ENCODE results near the gene CTBP2. TPM values are rescaled to one million over a fixed set of nuclear protein-coding genes. Genes with fewer than 3 reads are reported as not detected.

CTBP2 gene
- total RNA-seq, result 62.6 to 90.6 TPM (median 86.4 TPM) in 3 replicates
- long read RNA-seq, full-length matches to known transcripts, result 69 of 171 reads
- long read RNA-seq, partial matches to known transcripts, result 8 of 171 reads
- long read RNA-seq, other reads (novel, unspliced or antisense), result 94 of 171 reads

- Mint-ChIP-seq H3K4me1 (ENCODE audit: low read depth) (peaks cover 33% of the 10 kb centered on the region), H3K27ac (ENCODE audit: unreplicated experiment) (peak within 1 kb of the TSS; percentile 82), H3K36me3 (ENCODE audit: low read depth) (no peaks in the 10 kb centered on the region), H3K4me3 (ENCODE audit: unreplicated experiment) (peak within 1 kb of the TSS; percentile 75), H3K27me3 (ENCODE audit: low read depth) (no peaks in the 10 kb centered on the region), H3K9me3 (ENCODE audit: low read depth) (no peaks in the 10 kb centered on the region)
- DNase-seq (ENCODE audit: low spot score), result no peak
- TF ChIP-seq, protein P1, sequence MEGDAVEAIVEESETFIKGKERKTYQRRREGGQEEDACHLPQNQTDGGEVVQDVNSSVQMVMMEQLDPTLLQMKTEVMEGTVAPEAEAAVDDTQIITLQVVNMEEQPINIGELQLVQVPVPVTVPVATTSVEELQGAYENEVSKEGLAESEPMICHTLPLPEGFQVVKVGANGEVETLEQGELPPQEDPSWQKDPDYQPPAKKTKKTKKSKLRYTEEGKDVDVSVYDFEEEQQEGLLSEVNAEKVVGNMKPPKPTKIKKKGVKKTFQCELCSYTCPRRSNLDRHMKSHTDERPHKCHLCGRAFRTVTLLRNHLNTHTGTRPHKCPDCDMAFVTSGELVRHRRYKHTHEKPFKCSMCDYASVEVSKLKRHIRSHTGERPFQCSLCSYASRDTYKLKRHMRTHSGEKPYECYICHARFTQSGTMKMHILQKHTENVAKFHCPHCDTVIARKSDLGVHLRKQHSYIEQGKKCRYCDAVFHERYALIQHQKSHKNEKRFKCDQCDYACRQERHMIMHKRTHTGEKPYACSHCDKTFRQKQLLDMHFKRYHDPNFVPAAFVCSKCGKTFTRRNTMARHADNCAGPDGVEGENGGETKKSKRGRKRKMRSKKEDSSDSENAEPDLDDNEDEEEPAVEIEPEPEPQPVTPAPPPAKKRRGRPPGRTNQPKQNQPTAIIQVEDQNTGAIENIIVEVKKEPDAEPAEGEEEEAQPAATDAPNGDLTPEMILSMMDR (IDR thresholded peaks at IDR 0.05), result no peak
Measured at GRCh38 chr10:125159932-125160855, at the start of gene CTBP2. Gene CTBP2, minus strand, starts transcription at chr10:125160563.

- H3K4me1 Mint-ChIP-seq (ENCODE audit: low read depth), result peaks cover 34% of the 10 kb centered on the region
- H3K27ac Mint-ChIP-seq (ENCODE audit: unreplicated experiment), result peak overlapping the region; percentile 92
- no peaks in the 10 kb centered on the region for H3K9me3 Mint-ChIP-seq (ENCODE audit: low read depth)
- H3K27me3 Mint-ChIP-seq (ENCODE audit: low read depth), result peaks cover 3% of the 10 kb centered on the region
- TF ChIP-seq, protein P1 (IDR thresholded peaks at IDR 0.05), result no peak
- no peak for DNase-seq (ENCODE audit: low spot score)
- peak overlapping the region; percentile 49 for H3K4me3 Mint-ChIP-seq (ENCODE audit: unreplicated experiment)
- H3K36me3 Mint-ChIP-seq (ENCODE audit: low read depth), result peaks cover 2% of the 10 kb centered on the region
Measured at GRCh38 chr10:125209591-125210355, 49.4 kb upstream of the CTBP2 start.

DNA sequence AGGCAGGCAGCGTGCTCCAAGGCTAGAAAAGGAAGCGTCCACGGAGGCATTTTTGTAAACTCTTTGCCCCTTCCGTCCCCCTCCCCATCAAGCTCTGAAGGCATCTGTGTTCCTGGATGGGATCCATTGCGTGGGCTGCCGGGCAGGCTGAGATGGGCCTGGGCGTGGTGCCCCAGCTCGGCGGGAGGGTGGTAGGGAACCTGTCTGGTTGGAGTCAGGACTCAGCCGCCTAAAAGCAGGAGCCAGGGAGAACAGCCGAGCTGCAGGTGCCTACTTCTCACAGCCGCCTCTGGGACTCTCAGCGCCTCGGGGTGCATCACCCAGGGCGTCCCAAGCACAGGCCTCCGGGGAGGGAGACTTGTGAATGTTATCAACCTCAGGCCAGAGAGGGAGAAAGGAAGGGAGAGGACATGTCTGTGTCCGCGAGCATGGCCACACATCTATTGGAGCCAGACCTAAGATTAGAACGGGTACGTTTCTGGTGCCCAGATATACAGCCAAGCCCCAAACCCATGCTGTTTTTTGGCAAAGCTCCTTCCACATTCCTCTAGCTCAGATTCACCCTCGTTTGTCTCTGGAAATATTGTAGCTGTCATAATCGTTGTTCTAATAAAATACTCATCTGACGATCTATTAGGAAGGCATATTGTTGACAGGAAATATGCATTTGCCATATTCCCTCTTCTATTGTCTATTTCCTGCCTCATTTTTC is 48.6 kb upstream of the CTBP2 start:
- no peak for DNase-seq (ENCODE audit: low spot score)
- Mint-ChIP-seq H3K9me3 (ENCODE audit: low read depth) (no peaks in the 10 kb centered on the region), H3K4me1 (ENCODE audit: low read depth) (peaks cover 34% of the 10 kb centered on the region), H3K36me3 (ENCODE audit: low read depth) (peaks cover 2% of the 10 kb centered on the region), H3K4me3 (ENCODE audit: unreplicated experiment) (peak overlapping the region; percentile 49), H3K27me3 (ENCODE audit: low read depth) (peaks cover 3% of the 10 kb centered on the region), H3K27ac (ENCODE audit: unreplicated experiment) (peak overlapping the region; percentile 92)
- TF ChIP-seq, protein P1 (IDR thresholded peaks at IDR 0.05), result no peak

GRCh38 chr10:125206623-125207022 is 46.3 kb upstream of the CTBP2 start:
- H3K27me3 Mint-ChIP-seq (ENCODE audit: low read depth), result no peaks in the 10 kb centered on the region
- TF ChIP-seq, protein P1 (IDR thresholded peaks at IDR 0.05), result no peak
- no peak for DNase-seq (ENCODE audit: low spot score)

More at GRCh38 chr10:125206623-125207022, 46.3 kb upstream of the CTBP2 start:
- H3K36me3 Mint-ChIP-seq (ENCODE audit: low read depth), result peaks cover 2% of the 10 kb centered on the region
- H3K27ac Mint-ChIP-seq (ENCODE audit: unreplicated experiment), result no peak overlapping the region
- peaks cover 27% of the 10 kb centered on the region for H3K4me1 Mint-ChIP-seq (ENCODE audit: low read depth)
- H3K4me3 Mint-ChIP-seq (ENCODE audit: unreplicated experiment), result no peak overlapping the region
- H3K9me3 Mint-ChIP-seq (ENCODE audit: low read depth), result no peaks in the 10 kb centered on the region
